K562 (cell line): ENCODE measurements around the gene BRWD1. TPM values are rescaled to one million over a fixed set of nuclear protein-coding genes. Genes with fewer than 3 reads are reported as not detected.

Source experiments
- HDAC2 ChIP-seq: fragments of 450-650 bp; IDR thresholded peaks from 2 replicates; pipeline ENCODE4 v1.6.1; 2016; ENCODE audit warnings: mild to moderate bottlenecking
- POLR2B ChIP-seq: fragments of 450-650 bp; IDR thresholded peaks from 2 replicates; pipeline ENCODE4 v1.6.1; 2018; ENCODE audit warnings: low read depth; ENCODE audit not compliant: partially characterized antibody
- POLR2H ChIP-seq: IDR thresholded peaks from 2 replicates; pipeline ENCODE4 v1.6.1; 2016; ENCODE audit warnings: missing genetic modification characterization, low read depth, mild to moderate bottlenecking, control low read depth, missing compliant biosample characterization, moderate library complexity
- SMARCA4 ChIP-seq: fragments of 450-650 bp; IDR thresholded peaks from 2 replicates; pipeline ENCODE4 v1.6.1; 2016
- SP1 ChIP-seq: sonication (generic); formaldehyde crosslinking; IDR thresholded peaks from 2 replicates; pipeline ENCODE4 v1.8.1; 2022; ENCODE audit warnings: mild to moderate bottlenecking, missing genetic modification reagents
- SREBF2 ChIP-seq: sonication (generic); formaldehyde crosslinking; IDR thresholded peaks from 2 replicates; pipeline ENCODE4 v1.4.0; 2020; ENCODE audit warnings: mild to moderate bottlenecking, missing genetic modification reagents
- TARDBP ChIP-seq: fragments of 450-650 bp; IDR thresholded peaks from 2 replicates; pipeline ENCODE4 v1.6.1; 2016
- ZC3H4 ChIP-seq: sonication (generic); formaldehyde crosslinking; IDR thresholded peaks from 2 replicates; pipeline ENCODE4 v1.9.0; 2021; ENCODE audit warnings: missing genetic modification reagents, borderline replicate concordance
- polyA plus RNA-seq, 8 experiments: library from polyadenylated mRNA; depleted of rRNA in 4 of 8; stranded (reverse) in 5 of 8; unstranded in 3 of 8; fragments of >200 nt; fragmentation: Nextera tagmentation in 2 of 8; fragmentation: Illumina TruSeq in 1 of 8; extraction: Ambion mirVana in 2 of 8; extraction: Trizol in 1 of 8; gene quantifications; 2 replicates each; pipeline versions ENCODE4 v1.2.1 to v1.2.3, GENCODE V29; 2011 to 2014; ENCODE audit warnings: inconsistent platforms in 1 of 8, missing spikeins in 1 of 8
- total RNA-seq, 7 experiments: library from RNA; depleted of rRNA in 6 of 7; stranded (reverse); fragments of >200 nt in 6 of 7; fragmentation: Illumina TruSeq in 2 of 7; extraction: Trizol in 2 of 7; gene quantifications; 2 replicates each; pipeline versions ENCODE4 v1.2.1 to v1.2.3, GENCODE V29; 2011 to 2021; ENCODE audit warnings: low replicate concordance in 1 of 7
- TF ChIP-seq, protein P1 (sequence below): fragments of 250-450 bp; sonication (Bioruptor Pico); IDR thresholded peaks from 2 replicates; pipeline ENCODE4 v1.5.0; 2021; ENCODE audit warnings: mild to moderate bottlenecking, moderate library complexity
- TF ChIP-seq, protein P2 (sequence below), 3 experiments: IDR thresholded peaks in 2 of 3; conservative IDR thresholded peaks in 1 of 3; 2 replicates each; pipeline ENCODE4 v1.5.1; 2011 to 2012; ENCODE audit warnings: low read length in 3 of 3, mild to moderate bottlenecking in 3 of 3, control low read depth in 2 of 3, improper control_type of control experiment in 1 of 3, inconsistent platforms in 1 of 3, low read depth in 1 of 3, mixed read lengths in 1 of 3, moderate library complexity in 1 of 3; ENCODE audit not compliant: insufficient read depth in 2 of 3
- TF ChIP-seq, protein P3 (sequence below): fragments of 450-650 bp; IDR thresholded peaks from 2 replicates; pipeline ENCODE4 v1.7.0; 2016; ENCODE audit warnings: borderline replicate concordance
- TF ChIP-seq, protein P4 (sequence below), 2 experiments: fragments of 250-450 bp in 1 of 2; fragments of 450-650 bp in 1 of 2; sonication (Bioruptor Pico) in 1 of 2; IDR thresholded peaks; 2 replicates each; pipeline versions ENCODE4 v1.6.1 to v1.8.0; 2016 to 2021; ENCODE audit warnings: mild to moderate bottlenecking in 2 of 2, moderate library complexity in 2 of 2, missing compliant biosample characterization in 1 of 2, missing genetic modification characterization in 1 of 2
- TF ChIP-seq, protein P5 (sequence below), 2 experiments: fragments of 450-650 bp; IDR thresholded peaks; 2 replicates each; pipeline ENCODE4 v1.6.1; 2016
- TF ChIP-seq, protein P6 (sequence below): fragments of 250-450 bp; sonication (Bioruptor Pico); IDR thresholded peaks from 2 replicates; pipeline ENCODE4 v1.8.0; 2021; ENCODE audit warnings: moderate library complexity, mild to moderate bottlenecking, inconsistent platforms
- TF ChIP-seq, protein P7 (sequence below): sonication (generic); formaldehyde crosslinking; IDR thresholded peaks from 2 replicates; pipeline ENCODE4 v1.8.0; 2022; ENCODE audit warnings: mild to moderate bottlenecking, low read depth, missing genetic modification reagents

BRWD1 gene
- total and polyA plus RNA-seq, 9 of the 15 experiments (the other 6 are each of a cell fraction or from before 2014, with no cell fraction given): 10.1 to 60.2 (median 34.1) TPM

DNA sequence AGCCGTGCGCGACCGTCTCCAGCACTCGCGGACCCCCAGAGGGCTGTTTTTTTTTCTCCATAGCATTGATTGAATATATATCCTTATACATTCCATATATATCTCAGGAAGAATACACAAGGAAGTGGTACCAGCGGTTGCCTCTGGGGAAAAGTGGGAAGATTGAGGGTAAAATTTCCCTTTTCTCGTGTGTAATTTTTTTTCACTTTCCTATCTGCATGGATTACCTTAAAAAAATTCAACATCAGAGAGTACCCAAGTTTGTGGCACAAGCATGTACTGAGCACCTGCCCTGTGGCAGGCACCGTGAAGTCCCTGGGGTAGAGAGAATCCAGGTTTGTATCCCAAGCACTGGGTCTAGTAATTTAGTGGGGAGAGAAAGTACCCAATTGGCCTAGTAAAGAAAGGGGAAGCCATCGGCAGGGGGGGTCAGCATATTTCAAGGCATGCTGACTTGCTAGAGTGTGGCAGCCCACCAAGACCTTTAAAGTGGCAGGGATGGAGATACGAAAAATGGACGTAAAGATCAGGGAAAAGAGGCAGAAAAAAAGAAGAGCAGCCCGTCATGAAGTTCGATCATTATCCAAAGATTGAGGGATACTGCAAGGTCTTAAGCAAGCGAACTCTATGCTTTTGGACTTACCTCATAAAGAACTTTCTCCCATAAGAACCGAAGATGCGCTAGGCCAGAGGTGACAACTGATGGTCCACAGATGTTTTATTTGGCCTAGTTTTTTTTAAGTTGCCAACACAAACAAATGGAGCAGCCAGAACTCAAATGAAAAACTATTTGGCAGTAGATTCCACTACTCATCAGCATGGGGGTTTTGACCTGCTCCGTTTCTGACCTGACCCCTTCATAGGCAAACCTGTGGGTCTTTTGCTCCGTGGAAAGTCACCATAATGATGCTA, 36.9 kb upstream of the BRWD1 start (continued):
- TF ChIP-seq, protein P1, sequence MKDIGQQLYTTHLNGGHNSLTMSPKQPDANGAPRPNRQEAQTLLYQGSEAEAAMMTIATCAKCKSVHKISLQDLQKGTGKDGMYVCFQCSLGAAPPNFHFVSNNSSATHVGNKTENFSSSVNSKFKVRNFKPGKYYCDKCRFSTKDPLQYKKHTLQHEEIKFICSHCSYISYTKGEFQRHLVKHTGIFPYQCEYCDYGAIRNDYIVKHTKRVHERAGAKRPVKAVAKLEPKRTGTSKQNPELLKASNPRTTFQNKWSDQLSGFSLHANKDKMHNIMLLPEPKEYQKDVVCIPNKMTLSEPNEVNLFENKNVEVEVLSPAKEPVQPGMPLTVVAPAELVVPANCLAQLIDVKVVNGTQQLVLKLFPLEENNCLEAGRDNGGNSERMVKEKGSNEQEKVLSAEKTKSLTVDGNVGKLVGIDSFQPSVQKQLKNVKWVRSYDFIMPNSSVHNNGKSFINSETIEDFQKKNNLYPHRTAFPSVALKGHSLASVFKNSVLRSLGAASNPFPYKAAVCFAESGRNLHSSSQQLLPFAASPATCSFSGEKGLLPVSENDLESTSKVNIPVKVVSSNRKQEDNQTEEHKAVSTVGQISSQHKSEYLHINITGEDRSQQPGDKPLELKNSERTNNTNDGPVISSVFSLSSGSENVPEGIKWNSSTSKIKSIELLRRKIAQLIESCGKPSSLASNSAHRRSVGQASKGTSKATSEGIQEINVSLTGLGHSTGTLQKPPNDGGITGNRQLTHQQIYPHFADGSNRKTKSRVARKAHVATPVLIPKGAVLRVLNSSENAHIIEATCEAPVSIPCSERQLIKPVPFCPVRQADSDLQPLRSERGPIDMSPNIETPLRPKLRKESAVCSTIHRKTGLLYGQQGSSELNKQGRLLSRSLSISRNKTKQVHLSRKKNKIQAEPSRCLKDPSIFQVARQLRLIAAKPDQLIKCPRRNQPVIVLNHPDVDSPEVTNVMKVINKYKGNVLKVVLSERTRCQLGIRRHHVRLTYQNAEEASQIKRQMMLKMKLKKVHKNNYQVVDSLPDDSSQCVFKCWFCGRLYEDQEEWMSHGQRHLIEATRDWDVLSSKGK (CRISPR knock-in tag): no peak
- TF ChIP-seq, protein P2, sequence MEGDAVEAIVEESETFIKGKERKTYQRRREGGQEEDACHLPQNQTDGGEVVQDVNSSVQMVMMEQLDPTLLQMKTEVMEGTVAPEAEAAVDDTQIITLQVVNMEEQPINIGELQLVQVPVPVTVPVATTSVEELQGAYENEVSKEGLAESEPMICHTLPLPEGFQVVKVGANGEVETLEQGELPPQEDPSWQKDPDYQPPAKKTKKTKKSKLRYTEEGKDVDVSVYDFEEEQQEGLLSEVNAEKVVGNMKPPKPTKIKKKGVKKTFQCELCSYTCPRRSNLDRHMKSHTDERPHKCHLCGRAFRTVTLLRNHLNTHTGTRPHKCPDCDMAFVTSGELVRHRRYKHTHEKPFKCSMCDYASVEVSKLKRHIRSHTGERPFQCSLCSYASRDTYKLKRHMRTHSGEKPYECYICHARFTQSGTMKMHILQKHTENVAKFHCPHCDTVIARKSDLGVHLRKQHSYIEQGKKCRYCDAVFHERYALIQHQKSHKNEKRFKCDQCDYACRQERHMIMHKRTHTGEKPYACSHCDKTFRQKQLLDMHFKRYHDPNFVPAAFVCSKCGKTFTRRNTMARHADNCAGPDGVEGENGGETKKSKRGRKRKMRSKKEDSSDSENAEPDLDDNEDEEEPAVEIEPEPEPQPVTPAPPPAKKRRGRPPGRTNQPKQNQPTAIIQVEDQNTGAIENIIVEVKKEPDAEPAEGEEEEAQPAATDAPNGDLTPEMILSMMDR (IDR thresholded peaks at IDR 0.05 in 2 of 3, conservative IDR thresholded peaks at IDR 0.05 in 1 of 3; ENCODE audit: insufficient read depth in 2 of 3, low read depth in 1 of 3, low read length in 3 of 3): peak in 1 of 3 experiments; percentile 23; a peak in 1 of 6 replicates
- TF ChIP-seq, protein P3, sequence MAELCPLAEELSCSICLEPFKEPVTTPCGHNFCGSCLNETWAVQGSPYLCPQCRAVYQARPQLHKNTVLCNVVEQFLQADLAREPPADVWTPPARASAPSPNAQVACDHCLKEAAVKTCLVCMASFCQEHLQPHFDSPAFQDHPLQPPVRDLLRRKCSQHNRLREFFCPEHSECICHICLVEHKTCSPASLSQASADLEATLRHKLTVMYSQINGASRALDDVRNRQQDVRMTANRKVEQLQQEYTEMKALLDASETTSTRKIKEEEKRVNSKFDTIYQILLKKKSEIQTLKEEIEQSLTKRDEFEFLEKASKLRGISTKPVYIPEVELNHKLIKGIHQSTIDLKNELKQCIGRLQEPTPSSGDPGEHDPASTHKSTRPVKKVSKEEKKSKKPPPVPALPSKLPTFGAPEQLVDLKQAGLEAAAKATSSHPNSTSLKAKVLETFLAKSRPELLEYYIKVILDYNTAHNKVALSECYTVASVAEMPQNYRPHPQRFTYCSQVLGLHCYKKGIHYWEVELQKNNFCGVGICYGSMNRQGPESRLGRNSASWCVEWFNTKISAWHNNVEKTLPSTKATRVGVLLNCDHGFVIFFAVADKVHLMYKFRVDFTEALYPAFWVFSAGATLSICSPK: no peak
- TF ChIP-seq ZC3H4 (no peak), HDAC2 (0 out of 2 replicates have a peak, but pooled peaks have one; percentile 33), SP1 (CRISPR knock-in tag) (0 out of 2 replicates have a peak, but pooled peaks have one; percentile 35), TARDBP (no peak), POLR2H (tag) (0 out of 2 replicates have a peak, but pooled peaks have one; percentile 6), SREBF2 (0 out of 2 replicates have a peak, but pooled peaks have one; percentile 28), POLR2B (peak; percentile 42), SMARCA4 (no peak)
- TF ChIP-seq, protein P4, sequence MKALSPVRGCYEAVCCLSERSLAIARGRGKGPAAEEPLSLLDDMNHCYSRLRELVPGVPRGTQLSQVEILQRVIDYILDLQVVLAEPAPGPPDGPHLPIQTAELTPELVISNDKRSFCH (CRISPR knock-in tag; IDR thresholded peaks at IDR 0.05): no peak
- TF ChIP-seq, protein P4 (tag; IDR thresholded peaks at IDR 0.05): no peak
- TF ChIP-seq, protein P5, sequence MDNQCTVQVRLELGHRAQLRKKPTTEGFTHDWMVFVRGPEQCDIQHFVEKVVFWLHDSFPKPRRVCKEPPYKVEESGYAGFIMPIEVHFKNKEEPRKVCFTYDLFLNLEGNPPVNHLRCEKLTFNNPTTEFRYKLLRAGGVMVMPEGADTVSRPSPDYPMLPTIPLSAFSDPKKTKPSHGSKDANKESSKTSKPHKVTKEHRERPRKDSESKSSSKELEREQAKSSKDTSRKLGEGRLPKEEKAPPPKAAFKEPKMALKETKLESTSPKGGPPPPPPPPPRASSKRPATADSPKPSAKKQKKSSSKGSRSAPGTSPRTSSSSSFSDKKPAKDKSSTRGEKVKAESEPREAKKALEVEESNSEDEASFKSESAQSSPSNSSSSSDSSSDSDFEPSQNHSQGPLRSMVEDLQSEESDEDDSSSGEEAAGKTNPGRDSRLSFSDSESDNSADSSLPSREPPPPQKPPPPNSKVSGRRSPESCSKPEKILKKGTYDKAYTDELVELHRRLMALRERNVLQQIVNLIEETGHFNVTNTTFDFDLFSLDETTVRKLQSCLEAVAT (IDR thresholded peaks at IDR 0.05): peak in 1 of 2 experiments; percentile 33; a peak in 1 of 4 replicates
- TF ChIP-seq, protein P6, sequence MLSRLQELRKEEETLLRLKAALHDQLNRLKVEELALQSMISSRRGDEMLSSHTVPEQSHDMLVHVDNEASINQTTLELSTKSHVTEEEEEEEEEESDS (CRISPR knock-in tag): no peak
- TF ChIP-seq, protein P7, sequence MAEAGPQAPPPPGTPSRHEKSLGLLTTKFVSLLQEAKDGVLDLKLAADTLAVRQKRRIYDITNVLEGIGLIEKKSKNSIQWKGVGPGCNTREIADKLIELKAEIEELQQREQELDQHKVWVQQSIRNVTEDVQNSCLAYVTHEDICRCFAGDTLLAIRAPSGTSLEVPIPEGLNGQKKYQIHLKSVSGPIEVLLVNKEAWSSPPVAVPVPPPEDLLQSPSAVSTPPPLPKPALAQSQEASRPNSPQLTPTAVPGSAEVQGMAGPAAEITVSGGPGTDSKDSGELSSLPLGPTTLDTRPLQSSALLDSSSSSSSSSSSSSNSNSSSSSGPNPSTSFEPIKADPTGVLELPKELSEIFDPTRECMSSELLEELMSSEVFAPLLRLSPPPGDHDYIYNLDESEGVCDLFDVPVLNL (CRISPR knock-in tag): no peak
